Fibroblast of skin of right quadriceps (primary cell): ENCODE data around the gene ODAPH.

Experiments used
- DNase-seq: peaks from one replicate; pipeline ENCODE4 v3.0.0-alpha.2; 2013

The ODAPH gene

GRCh38 chr4:75545526-75545925 lies 10.3 kb upstream of the ODAPH start:
- DNase-seq: peak; percentile 57

- DNase-seq: peak; percentile 42
Observed at GRCh38 chr4:75547647-75548387, 8.0 kb upstream of the ODAPH start.

- DNase-seq: no peak
Observed at GRCh38 chr4:75549019-75549418, 6.8 kb upstream of the ODAPH start.

GRCh38 chr4:75552452-75552851 lies 3.4 kb upstream of the ODAPH start:
- DNase-seq: no peak

GRCh38 chr4:75557696-75558095 lies 1.8 kb downstream of the ODAPH start:
- DNase-seq: no peak

- peak; percentile 11 for DNase-seq
Observed at GRCh38 chr4:75561789-75562188, 5.9 kb downstream of the ODAPH start.

- no peak for DNase-seq
Observed at GRCh38 chr4:75564023-75564422, 8.2 kb downstream of the ODAPH start.

GRCh38 chr4:75565481-75565880 lies 9.6 kb downstream of the ODAPH start:
- no peak for DNase-seq

GRCh38 chr4:75566911-75567310 lies 11.0 kb downstream of the ODAPH start:
- DNase-seq: no peak

- no peak for DNase-seq
Observed at GRCh38 chr4:75567725-75568124, 11.9 kb downstream of the ODAPH start.

GRCh38 chr4:75584067-75584466 lies 28.2 kb downstream of the ODAPH start:
- DNase-seq: no peak

- no peak for DNase-seq
Observed at GRCh38 chr4:75593393-75593792, 37.5 kb downstream of the ODAPH start.

GRCh38 chr4:75596061-75596460 lies 40.2 kb downstream of the ODAPH start:
- DNase-seq: no peak

GRCh38 chr4:75598390-75598789 lies 42.5 kb downstream of the ODAPH start:
- peak; percentile 48 for DNase-seq

GRCh38 chr4:75599647-75600046 lies 43.8 kb downstream of the ODAPH start:
- no peak for DNase-seq

- no peak for DNase-seq
Observed at GRCh38 chr4:75605928-75606327, 50.1 kb downstream of the ODAPH start.

- no peak for DNase-seq
Observed at GRCh38 chr4:75612306-75612705, 56.4 kb downstream of the ODAPH start.
